GM19395 (cell line): ENCODE measurements around the gene TNN.
A peak's percentile ranks its signal among the peaks of the same experiment; 100 is the strongest.
"Not testable (repeated sequence)": the region's sequence is repeated elsewhere in the genome, so short reads cannot be mapped to it uniquely, and the experiment has no call there.

Experiments used
- ATAC-seq: cut with Tn5 transposase; IDR thresholded peaks from one replicate; pipeline ENCODE4 v1.9.1; 2021; ENCODE audit warnings: mild to moderate bottlenecking, moderate library complexity; ENCODE audit not compliant: unreplicated experiment

TNN gene

DNA sequence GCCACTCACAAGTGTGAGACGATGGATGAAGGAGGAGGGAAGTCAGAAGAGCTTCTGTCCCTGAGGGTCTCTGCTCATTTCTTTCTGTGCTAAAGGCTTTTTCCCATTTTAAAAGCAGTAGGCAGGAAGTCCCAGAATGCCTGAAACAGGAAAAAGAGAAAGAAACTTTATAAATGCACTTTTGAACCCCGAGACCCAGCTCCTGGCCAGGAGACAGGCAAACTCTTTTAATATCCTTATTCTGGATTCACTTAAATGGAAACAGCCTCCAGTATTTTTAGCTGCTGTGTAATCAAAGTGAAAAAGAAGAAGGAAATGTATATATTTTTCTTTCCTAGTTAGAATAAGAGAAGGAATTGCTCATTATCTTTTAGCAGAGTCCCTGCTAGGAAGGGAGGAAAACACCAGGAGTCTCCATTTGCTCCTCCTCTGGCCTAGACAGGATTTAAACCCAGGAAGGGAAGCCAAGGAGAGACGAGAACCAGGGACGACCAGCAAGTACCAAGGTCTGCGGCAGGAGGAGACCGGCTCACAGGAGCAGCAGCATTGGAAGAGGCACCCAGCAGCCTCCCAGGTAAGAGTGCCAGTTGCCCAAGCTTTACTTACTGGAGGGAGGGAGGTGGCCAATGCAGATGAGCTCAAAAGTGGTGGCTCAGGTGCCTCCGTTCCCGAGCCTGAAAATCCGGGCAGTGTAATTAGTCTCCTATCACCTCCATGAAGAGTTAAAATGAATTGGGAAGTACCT lies at the start of gene TNN:
Gene TNN, plus strand, starts transcription at position 472 of the 745 bp plus-strand sequence. CDS start 9,586 bp downstream, outside the sequence.
- ATAC-seq = no peak

DNA sequence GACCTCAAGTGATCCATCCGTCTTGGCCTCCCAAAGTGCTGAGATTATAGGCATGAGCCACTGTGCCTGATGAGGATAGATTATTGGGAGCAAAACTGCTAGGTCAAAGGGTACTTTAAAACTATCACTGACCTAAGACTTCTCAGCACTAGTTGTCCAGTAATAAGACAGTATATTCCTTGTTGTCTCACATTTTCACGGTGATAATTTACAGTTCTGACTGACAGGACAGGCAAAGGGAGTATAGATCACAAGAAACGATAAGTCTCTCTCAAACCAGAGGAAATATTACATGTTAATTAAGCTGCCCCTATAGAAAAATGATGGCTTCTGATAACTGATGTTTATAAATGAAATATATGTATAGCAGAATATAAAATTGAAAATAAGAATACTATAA lies 48.1 kb upstream of the TNN start:
- ATAC-seq = no peak

DNA sequence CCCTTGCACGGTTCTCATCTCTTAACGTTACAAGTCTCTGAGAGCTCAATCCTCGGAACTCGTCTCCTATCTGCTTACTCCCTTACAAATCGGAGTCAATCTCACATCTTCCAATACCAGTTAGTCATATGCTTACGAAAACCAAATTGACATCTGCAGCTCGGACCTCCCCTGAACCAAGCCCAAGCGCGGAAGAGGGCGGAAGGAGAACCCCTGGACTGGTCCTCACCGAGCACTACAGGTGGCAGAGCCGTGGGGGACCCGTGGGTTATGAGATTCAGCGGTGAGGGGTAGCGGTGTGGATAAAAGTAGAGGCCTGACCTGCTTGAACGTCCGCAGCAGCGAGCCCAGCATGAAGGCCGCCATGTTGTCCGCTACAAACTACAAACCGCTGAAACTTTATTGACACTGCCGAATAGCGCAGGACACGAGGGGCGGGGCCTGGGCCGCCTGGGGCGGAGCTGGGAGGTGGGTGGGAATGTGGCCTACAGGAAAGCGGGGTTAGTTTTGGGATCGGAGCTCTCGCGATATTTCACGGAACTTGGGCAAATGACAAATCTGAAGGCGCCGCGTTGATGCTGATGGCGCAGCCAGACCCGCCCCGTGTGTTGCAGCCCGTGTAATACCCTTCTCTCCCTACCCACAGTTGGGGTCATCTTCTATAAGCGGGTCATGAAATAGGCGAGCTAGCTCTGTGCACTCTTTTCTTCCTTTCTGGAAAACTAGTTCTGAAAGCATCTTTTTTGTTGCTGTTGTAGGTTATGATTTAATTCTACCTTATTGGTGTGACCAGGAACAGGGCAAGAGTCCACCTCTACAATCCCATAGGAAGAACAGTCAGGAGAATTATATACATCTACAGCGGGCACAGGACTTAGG lies 44.4 kb upstream of the TNN start, which contains the start of gene MRPS14:
Gene MRPS14, minus strand, starts transcription at position 383 of the 879 bp plus-strand sequence. Its CDS starts 17 bp downstream, at position 366.
- peak; percentile 92 for ATAC-seq

DNA sequence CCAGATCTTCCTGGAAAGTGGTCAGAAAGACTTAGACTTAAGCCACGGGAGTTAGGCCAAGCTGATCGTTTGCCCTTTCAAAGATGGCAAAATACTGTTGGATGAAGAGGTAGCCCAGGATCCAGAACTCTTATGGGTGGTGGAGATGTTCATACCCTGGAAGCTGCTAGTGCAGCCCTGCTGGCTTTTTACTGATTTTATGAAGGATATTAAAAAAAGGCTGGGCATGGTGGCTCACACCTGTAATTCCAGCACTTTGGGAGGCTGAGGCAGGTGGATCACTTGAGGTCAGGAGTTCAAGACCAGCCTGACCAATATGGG lies 43.8 kb upstream of the TNN start:
- not testable (repeated sequence) for ATAC-seq

DNA sequence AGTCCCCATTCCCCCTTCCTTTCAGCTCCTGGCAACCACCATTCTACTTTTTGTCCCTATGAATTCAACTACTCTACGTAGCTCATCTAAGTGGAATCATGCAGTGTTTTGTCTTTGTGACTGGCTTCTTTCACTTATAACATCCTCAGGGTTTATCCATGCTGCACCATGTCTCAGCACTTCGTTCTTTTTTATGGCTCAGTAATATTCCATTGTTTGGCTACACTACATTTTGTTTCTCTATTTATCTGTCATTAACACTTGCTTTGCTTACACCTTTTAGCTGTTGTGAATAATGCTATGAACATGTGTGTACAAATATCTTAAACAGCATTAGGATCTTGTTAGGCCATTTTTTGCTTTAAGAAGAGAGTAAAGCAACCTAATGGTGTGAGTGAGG lies 42.9 kb upstream of the TNN start:
- no peak for ATAC-seq

DNA sequence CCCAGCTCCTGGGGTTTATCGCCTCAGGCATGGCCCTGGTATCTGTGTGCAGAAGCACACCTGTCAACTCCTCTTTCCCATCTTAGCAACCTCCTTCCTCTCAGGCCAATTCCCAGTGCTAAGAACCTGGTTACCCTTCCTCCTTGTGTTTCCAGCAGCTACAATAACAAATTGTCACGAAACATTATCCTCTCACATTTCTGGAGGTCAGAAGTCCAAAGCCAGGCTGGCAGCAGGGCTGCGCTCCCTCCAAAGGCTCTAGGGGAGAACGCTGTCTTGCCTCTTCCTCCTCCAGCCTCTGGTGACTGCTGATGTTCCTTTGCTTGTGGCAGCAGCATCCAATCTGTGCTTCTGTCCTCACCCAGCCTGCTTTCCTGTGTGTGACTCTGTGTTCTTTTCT lies 33.7 kb upstream of the TNN start:
- ATAC-seq = no peak

DNA sequence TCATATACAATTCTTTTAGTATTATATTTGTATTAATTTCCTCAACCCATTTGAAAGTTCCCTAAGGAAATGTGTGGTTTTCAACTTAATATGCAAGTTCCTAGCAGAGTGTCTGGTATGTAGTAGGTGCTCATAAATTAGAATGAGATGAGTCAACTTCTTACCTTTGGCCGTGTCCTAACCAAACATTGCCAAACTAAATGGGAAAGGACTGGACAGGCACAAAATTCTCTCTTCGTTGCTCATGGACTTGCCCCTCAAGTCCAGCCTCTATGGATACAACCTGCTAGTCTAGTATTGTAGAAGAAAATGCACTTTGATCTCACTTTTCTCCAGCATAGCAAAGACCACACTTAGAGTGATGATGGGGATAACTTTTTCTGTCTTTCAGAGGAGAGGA lies 32.9 kb upstream of the TNN start:
- ATAC-seq = no peak

- no peak for ATAC-seq
Observed at GRCh38 chr1:175035865-175036264, 31.8 kb upstream of the TNN start.

GRCh38 chr1:175036476-175036875 lies 31.2 kb upstream of the TNN start:
- no peak for ATAC-seq

GRCh38 chr1:175037416-175037815 lies 30.2 kb upstream of the TNN start:
- no peak for ATAC-seq

GRCh38 chr1:175040324-175040879 lies 27.2 kb upstream of the TNN start:
- ATAC-seq = no peak

DNA sequence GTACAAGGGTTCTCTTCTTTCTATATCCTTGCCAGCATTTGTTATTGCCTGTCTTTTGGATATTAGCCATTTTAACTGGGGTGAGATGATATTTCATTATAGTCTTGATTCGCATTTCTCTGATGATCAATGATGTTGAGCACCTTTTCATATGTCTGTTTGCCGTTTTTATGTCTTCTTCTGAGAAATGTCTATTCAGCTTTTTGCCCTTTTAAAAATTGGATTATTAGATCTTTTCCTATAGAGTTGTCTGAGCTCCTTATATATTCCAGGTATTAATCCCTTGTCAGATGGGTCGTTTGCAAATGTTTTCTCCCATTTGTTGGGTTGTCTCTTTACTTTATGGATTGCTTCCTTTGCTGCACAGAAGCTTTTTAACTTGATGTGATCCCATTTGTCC lies 25.0 kb upstream of the TNN start:
- ATAC-seq = no peak

DNA sequence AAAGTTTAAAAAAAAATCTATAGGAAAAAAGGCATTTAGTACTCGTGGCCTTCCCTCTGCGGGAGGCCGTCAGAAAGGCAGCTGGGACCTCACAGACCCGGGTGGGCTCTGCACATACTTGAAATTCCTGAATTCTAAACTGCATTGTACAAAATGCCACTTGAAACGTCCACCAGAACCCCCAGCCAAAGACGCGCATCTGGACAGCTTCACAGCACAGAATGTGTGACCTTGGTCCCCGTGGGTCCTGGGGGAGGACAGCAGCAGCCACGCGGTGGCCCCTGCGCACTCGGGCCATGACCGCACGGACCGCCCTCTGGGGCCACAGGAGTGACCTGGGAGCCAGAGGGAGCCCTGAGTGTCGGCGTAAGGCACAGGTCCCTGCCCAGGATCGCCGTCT lies 23.8 kb upstream of the TNN start:
- no peak for ATAC-seq

- ATAC-seq = not testable (repeated sequence)
Observed at GRCh38 chr1:175044591-175044990, 23.0 kb upstream of the TNN start.

- ATAC-seq = no peak
Observed at GRCh38 chr1:175045097-175045496, 22.5 kb upstream of the TNN start.

GRCh38 chr1:175045519-175045918 lies 22.1 kb upstream of the TNN start:
- no peak for ATAC-seq

- ATAC-seq = no peak
Observed at GRCh38 chr1:175050992-175051391, 16.6 kb upstream of the TNN start.

GRCh38 chr1:175054736-175055135 lies 12.9 kb upstream of the TNN start:
- ATAC-seq = no peak

DNA sequence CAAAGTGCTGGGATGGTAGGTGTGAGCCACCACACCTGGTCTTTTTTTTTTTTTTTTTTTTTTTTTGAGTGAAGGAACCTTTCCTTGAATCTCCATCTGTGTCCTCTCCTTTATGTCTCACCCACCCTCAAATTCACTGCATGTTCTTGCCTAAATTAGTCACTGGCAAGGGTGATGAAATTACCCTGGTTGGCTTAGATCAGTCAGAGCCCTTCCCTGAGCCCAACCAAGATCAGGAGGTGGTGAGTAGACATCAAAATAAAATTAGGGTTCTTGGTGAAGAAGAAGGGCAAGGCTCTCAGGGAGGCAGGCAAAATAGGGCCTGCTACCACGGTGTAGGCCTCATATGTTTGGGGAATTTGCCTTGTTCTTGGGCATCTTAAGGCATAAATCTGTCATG lies 5.3 kb upstream of the TNN start:
- no peak for ATAC-seq

GRCh38 chr1:175062858-175063257 lies 4.8 kb upstream of the TNN start:
- no peak for ATAC-seq

DNA sequence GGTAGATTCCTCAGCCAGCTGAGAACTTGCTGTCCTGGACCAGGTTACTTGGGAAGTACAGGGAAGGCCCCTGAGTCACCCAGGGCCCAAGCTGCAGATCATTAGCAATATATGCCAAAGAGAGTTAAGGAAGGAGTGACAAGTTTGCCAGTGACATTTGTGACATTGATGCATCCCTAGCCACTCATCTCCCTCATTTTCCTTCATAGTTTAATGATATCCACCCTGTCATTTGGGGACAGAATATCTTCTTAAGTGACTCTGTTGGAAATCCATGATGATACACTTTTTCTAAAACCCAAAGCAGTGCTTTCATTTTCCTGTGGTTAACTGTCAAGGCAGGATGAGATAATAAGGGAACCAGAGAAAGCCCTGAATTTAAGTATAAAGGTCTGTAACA lies 3.2 kb downstream of the TNN start:
- ATAC-seq = no peak
